ENCODE results near the gene POU2F2. TPM values are rescaled to one million over a fixed set of nuclear protein-coding genes. Genes with fewer than 3 reads are reported as not detected.

The POU2F2 gene
- total RNA-seq, 4 donors from 2014 or later: 0.55 to 244 (median 0.71) TPM

DNA sequence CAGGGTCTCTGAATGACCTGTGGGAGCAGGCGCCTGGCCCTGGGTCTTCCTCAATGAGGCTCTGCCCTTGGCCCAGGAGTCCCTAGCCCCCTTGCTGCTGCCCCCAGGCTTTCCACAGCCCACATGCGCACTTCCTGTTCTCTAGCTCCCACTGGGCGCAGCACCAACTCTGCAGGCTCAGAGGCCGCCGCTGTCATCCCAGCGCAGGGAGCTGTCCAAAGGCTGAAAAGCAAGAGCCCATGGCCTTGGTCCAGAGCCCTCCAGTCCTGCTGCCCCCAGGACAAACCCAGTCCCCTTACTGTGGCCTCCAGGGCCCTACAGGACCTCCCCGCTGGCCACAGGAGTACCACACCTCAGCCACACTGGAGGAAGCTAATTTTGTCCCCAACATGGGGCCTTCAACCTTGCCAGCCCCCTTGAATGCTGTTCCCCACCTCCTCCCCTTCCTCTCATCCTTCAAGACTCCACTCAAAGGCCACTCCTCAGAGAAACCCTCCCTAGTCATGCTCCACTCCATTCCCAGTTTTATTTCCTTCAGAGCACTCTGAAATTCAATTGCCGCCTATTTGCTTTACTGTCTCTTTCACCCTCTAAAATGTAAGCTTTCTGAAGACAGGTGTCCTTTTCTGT, 8.0 kb upstream of the POU2F2 start:
- WGBS: 18% methylated on average over 6 of the region's 8 CpGs

DNA sequence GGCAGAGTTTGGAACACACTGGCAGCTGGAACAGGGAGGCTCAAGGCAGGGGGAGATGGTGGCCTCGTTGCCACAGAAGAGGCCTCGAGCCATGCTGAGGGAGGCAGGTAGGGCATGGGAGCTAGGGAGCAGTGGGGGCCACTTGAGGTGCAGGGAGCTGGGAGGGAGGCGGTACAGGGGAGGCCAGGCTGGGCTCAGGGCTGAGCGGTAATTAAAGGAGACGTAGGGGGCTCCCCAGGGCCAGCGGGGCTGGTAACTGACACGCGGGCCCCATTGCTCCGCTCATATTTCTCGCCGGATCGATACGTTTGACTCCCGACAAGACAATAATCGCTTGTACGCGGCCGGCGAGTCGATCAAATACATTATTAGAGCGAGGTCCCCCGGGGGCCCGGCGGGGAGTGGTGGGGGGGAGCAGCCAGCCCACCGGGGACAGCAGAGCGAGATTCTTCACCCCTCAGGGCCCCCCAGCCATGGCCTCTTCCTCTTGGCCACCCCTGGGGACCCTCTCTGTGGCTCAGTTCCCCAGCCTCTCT, 2.4 kb upstream of the POU2F2 start:
- TF ChIP-seq CTCF (IDR thresholded peaks at IDR 0.05) (no peak), POLR2A (IDR thresholded peaks at IDR 0.05) (no peak), POLR2AphosphoS5 (IDR thresholded peaks at IDR 0.05) (no peak), EP300 (IDR thresholded peaks at IDR 0.05) (no peak)
- no peaks in the 10 kb centered on the region for H3K9me3 ChIP-seq
- H3K36me3 ChIP-seq: no peaks in the 10 kb centered on the region
- no peak overlapping the region for H3K4me3 ChIP-seq
- whole genome bisulfite sequencing: 87% methylated on average over 26 of the region's 26 CpGs
- H3K4me1 ChIP-seq: peaks cover 31% of the 10 kb centered on the region
- no peak overlapping the region for H3K27ac ChIP-seq
- no peak for DNase-seq (ENCODE audit: low spot score in 2 of 2)
- H3K27me3 ChIP-seq: peaks cover 12% of the 10 kb centered on the region

More for the DNA sequence above, 8.0 kb upstream of the POU2F2 start:
- H3K27me3 ChIP-seq: peaks cover 16% of the 10 kb centered on the region
- H3K36me3 ChIP-seq: no peaks in the 10 kb centered on the region
- no peaks in the 10 kb centered on the region for H3K4me1 ChIP-seq
- H3K4me3 ChIP-seq: no peak overlapping the region
- H3K9me3 ChIP-seq: no peaks in the 10 kb centered on the region
- no peak for DNase-seq (ENCODE audit: low spot score in 2 of 2)
- H3K27ac ChIP-seq: no peak overlapping the region
- no peak for TF ChIP-seq POLR2AphosphoS5 (IDR thresholded peaks at IDR 0.05)
- TF ChIP-seq CTCF (IDR thresholded peaks at IDR 0.05): no peak
- TF ChIP-seq EP300 (IDR thresholded peaks at IDR 0.05): no peak
- no peak for TF ChIP-seq POLR2A (IDR thresholded peaks at IDR 0.05)

DNA sequence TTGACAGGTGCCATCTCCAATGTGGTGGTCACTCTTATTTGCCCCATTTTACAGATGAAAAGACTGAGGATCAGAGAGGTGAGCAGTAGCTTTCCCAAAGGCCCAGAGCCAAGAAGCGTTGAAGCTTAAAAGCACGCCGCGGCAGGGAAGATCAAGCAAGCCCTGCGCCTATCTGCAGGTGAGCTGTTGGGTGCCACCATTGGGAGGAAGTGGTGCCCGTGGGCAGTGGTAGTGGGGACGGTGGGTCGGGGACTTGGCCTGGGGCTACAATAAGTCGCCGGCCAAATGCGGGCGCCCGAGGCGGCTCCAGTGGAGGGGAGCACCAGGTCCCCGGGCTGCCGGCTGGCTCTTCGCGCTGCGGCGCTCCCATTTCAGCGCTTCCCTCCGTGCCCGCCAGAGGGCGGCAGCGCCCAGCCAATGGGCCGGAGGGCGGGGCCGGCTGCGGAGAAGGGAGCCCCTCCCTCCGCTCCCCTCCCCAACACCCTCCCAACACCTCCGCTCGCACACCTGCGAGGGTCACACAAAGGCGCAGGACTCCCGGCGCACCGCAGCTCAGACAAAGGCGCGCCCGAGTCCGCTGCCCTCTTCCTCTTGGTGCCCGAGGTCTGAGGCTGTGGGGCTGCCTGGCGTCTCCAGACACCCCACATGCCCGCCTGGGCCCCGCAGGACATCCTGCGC, 744 bp upstream of the POU2F2 start:
- DNase-seq (ENCODE audit: low spot score in 2 of 2): no peak
- WGBS: 7% methylated on average over 29 of the region's 46 CpGs
- TF ChIP-seq CTCF (IDR thresholded peaks at IDR 0.05): peak; percentile 41 to 98
- TF ChIP-seq EP300 (IDR thresholded peaks at IDR 0.05): no peak
- Histone ChIP-seq H3K9me3 (no peaks in the 10 kb centered on the region), H3K27ac (no peak overlapping the region), H3K4me1 (peaks cover 37% of the 10 kb centered on the region), H3K36me3 (no peaks in the 10 kb centered on the region), H3K27me3 (peaks cover 12% of the 10 kb centered on the region), H3K4me3 (peak overlapping the region; percentile 14)

DNA sequence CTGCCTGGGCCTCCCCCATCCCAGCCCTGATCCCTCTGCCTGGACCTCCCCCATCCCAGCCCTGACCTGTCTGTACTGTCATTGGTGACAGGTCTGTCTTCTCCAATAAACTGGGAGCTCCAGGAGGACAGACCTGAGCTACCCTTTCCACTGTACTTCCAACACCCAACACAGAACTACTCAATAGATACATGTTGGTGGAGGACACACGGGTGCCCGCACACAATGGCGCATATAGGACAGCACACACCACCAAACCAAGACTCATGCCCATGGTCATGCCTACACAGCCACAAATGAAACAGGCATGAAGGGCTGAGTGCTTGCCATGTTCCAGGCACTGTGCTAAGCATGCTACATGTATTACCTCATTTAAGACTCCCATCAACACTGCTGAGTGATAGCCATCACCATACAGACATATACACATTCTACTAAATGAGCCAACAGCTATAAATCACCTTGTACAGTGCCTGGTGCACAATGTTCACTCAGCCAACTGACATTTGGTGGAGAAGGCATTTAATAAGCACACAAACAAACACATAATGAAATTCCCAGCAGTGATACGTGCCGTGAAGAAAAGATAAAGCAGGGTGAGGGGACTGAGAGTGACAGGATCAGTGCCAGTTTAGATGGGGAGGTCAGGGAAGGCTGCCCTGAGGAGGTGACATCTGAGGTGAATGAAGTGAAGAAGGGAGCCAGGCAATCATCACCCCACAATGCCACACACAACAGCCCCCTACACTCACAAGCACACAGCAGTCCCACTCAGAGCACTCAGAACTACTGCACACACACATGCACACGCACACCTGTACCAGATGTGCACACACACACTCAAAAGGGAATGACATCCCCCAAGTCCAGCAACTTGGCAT, 857 bp downstream of the POU2F2 start:
- H3K4me3 ChIP-seq: peak overlapping the region; percentile 14
- no peak overlapping the region for H3K27ac ChIP-seq
- peaks cover 12% of the 10 kb centered on the region for H3K27me3 ChIP-seq

More for the DNA sequence above, 857 bp downstream of the POU2F2 start:
- DNase-seq (ENCODE audit: low spot score in 2 of 2): no peak
- H3K9me3 ChIP-seq: no peaks in the 10 kb centered on the region
- TF ChIP-seq CTCF (IDR thresholded peaks at IDR 0.05) (no peak), POLR2A (IDR thresholded peaks at IDR 0.05) (no peak), POLR2AphosphoS5 (IDR thresholded peaks at IDR 0.05) (no peak), EP300 (IDR thresholded peaks at IDR 0.05) (no peak)
- WGBS: 57% methylated on average over 5 of the region's 6 CpGs
- H3K36me3 ChIP-seq: no peaks in the 10 kb centered on the region
- peaks cover 37% of the 10 kb centered on the region for H3K4me1 ChIP-seq

Data from suprapubic skin (tissue), 4 donors.